HCT116 (cell line): Measurements from ENCODE around the gene FBXL7. TPM values are rescaled to one million over a fixed set of nuclear protein-coding genes. Genes with fewer than 3 reads are reported as not detected.

Experiments used
- ATAC-seq: fragments of 200-7000 bp; cut with Tn5 transposase; 2 replicates; pipeline ENCODE4 v1.9.1; 2020; ENCODE audit warnings: mild to moderate bottlenecking, moderate library complexity
- BruUV-seq: library from RNA; stranded (reverse); fragments of 400-500 nt; replicated peaks from 2 replicates; lab custom pipeline; 2021; lab: Mats Ljungman, UMichigan
- CTCF ChIA-PET: fragments of 300-600 bp; sonication (Branson Sonifier 250); formaldehyde crosslinking; loops from one replicate; lab custom pipeline; 2021; ENCODE audit warnings: antibody characterized with exemption; lab: Charles Lee
- POLR2A ChIA-PET: fragments of 300-600, 350-600 bp; sonication (Branson Sonifier 250); formaldehyde crosslinking; loops from one replicate; lab custom pipeline; 2021; ENCODE audit warnings: antibody characterized with exemption; lab: Charles Lee
- RAD21 ChIA-PET, 2 experiments: fragments of 300-600 bp; sonication (Branson Sonifier 250); formaldehyde crosslinking; loops; one replicate each; lab custom pipeline; 2023; ENCODE audit warnings: low total read pairs in 2 of 2; ENCODE audit not compliant: uncharacterized antibody in 2 of 2, unreplicated experiment in 2 of 2, low non-redundant PET in 1 of 2; lab: Charles Lee
- DNase-seq: peaks from one replicate; pipeline ENCODE4 v3.0.0-alpha.2; 2010; ENCODE audit warnings: low read depth, low spot score
- H2AFZ ChIP-seq: fragments of 200-600 bp; shearing (Covaris generic), sonication (generic); 2 replicates; pipeline ENCODE4 v1.6.1; 2017; ENCODE audit warnings: low read depth, mixed run types, mixed read lengths, antibody characterized with exemption, low read length; ENCODE audit not compliant: poor library complexity, severe bottlenecking
- H3K27ac ChIP-seq: 2 replicates; pipeline ENCODE4 v1.5.1; 2012; ENCODE audit warnings: low read depth, low read length
- H3K27me3 ChIP-seq: fragments of 200-600 bp; sonication (generic); 2 replicates; pipeline ENCODE4 v1.6.1; 2016; ENCODE audit warnings: mixed run types, low read length, mixed read lengths; ENCODE audit not compliant: insufficient read depth
- H3K36me3 ChIP-seq, 2 experiments: fragments of 200-500 bp in 1 of 2; fragments of 200-600 bp in 1 of 2; sonication (Bioruptor generic) in 1 of 2; sonication (generic) in 1 of 2; 2 replicates each; pipeline versions ENCODE4 v1.5.1 to v1.6.1; 2014 to 2016; ENCODE audit warnings: low read length in 2 of 2, inconsistent platforms in 1 of 2, mixed read lengths in 1 of 2, mixed run types in 1 of 2; ENCODE audit not compliant: insufficient read depth in 2 of 2, control insufficient read depth in 1 of 2
- H3K4me1 ChIP-seq, 2 experiments: fragments of 200-600 bp in 1 of 2; sonication (generic) in 1 of 2; 2 replicates each; pipeline versions ENCODE4 v1.5.1 to v1.6.1; 2012 to 2017; ENCODE audit warnings: low read length in 2 of 2, inconsistent platforms in 1 of 2, mild to moderate bottlenecking in 1 of 2, mixed read lengths in 1 of 2, mixed run types in 1 of 2, moderate library complexity in 1 of 2; ENCODE audit not compliant: insufficient read depth in 2 of 2, control insufficient read depth in 1 of 2
- H3K4me2 ChIP-seq: fragments of 200-600 bp; sonication (generic); 2 replicates; pipeline ENCODE4 v1.6.1; 2017; ENCODE audit warnings: mixed run types, low read length, mixed read lengths
- H3K4me3 ChIP-seq, 2 experiments: fragments of 200-600 bp in 1 of 2; sonication (generic) in 1 of 2; replicated peaks in 1 of 2; 2 replicates each; pipeline ENCODE4 v1.5.1; 2011 to 2016; ENCODE audit warnings: low read length in 2 of 2, control low read depth in 1 of 2, low read depth in 1 of 2, mild to moderate bottlenecking in 1 of 2, mixed read lengths in 1 of 2, mixed run types in 1 of 2
- H3K79me2 ChIP-seq: fragments of 200-600 bp; sonication (generic); 2 replicates; pipeline ENCODE4 v1.6.1; 2017; ENCODE audit warnings: mild to moderate bottlenecking, mixed run types, low read length, moderate library complexity, mixed read lengths; ENCODE audit not compliant: insufficient read depth
- H3K9ac ChIP-seq: fragments of 200-600 bp; sonication (generic); 2 replicates; pipeline ENCODE4 v1.6.1; 2016; ENCODE audit warnings: low read length, mixed read lengths
- H3K9me2 ChIP-seq: fragments of 200-600 bp; sonication (generic), shearing (Covaris generic); 2 replicates; pipeline ENCODE4 v1.6.1; 2017; ENCODE audit warnings: mixed run types, mild to moderate bottlenecking, moderate library complexity; ENCODE audit not compliant: insufficient read depth
- H3K9me3 ChIP-seq, 2 experiments: fragments of 200-500 bp in 1 of 2; fragments of 200-600 bp in 1 of 2; sonication (Bioruptor generic) in 1 of 2; sonication (generic) in 1 of 2; 2 replicates each; pipeline ENCODE4 v1.6.1; 2014 to 2017; ENCODE audit warnings: low read length in 2 of 2, mixed read lengths in 2 of 2, inconsistent platforms in 1 of 2, low read depth in 1 of 2, mild to moderate bottlenecking in 1 of 2, mixed run types in 1 of 2, moderate library complexity in 1 of 2; ENCODE audit not compliant: control insufficient read depth in 1 of 2, insufficient read depth in 1 of 2
- H4K20me1 ChIP-seq: fragments of 200-600 bp; sonication (generic), shearing (Covaris generic); 2 replicates; pipeline ENCODE4 v1.6.1; 2017; ENCODE audit warnings: mixed run types, mild to moderate bottlenecking, moderate library complexity; ENCODE audit not compliant: insufficient read depth
- CBX3 ChIP-seq: IDR thresholded peaks from 2 replicates; pipeline ENCODE4 v1.6.1; 2012; ENCODE audit warnings: low read depth
- EGR1 ChIP-seq: IDR thresholded peaks from 2 replicates; pipeline ENCODE4 v1.6.1; 2012; ENCODE audit warnings: low read depth
- EZH2 ChIP-seq: fragments of 200-600 bp; sonication (generic); IDR thresholded peaks from 2 replicates; pipeline ENCODE4 v1.6.1; 2017; ENCODE audit warnings: antibody characterized with exemption, mixed run types
- EZH2phosphoT487 ChIP-seq: fragments of 200-600 bp; IDR thresholded peaks from 2 replicates; pipeline ENCODE4 v1.6.1; 2018; ENCODE audit warnings: antibody characterized with exemption, borderline replicate concordance
- FOSL1 ChIP-seq: IDR thresholded peaks from 2 replicates; pipeline ENCODE4 v1.6.1; 2012; ENCODE audit warnings: low read depth
- JUND ChIP-seq: IDR thresholded peaks from 2 replicates; pipeline ENCODE4 v1.6.1; 2012
- SIN3A ChIP-seq: IDR thresholded peaks from 2 replicates; pipeline ENCODE4 v1.6.1; 2012; ENCODE audit warnings: low read depth
- SRF ChIP-seq: IDR thresholded peaks from 2 replicates; pipeline ENCODE4 v1.6.1; 2012; ENCODE audit warnings: low read depth
- TCF7L2 ChIP-seq: IDR thresholded peaks from 2 replicates; pipeline ENCODE4 v1.7.0; 2011; ENCODE audit warnings: borderline replicate concordance, inconsistent platforms; ENCODE audit not compliant: insufficient read depth, insufficient read length; ENCODE audit errors: extremely low read depth
- ZNF274 ChIP-seq: fragments of 200-500 bp; sonication (Bioruptor generic); IDR thresholded peaks from 2 replicates; pipeline ENCODE4 v1.6.1; 2014; ENCODE audit warnings: mild to moderate bottlenecking, low read depth, low read length, inconsistent platforms
- intact Hi-C: fragments of 100-400 bp; cut with micrococcal nuclease; formaldehyde crosslinking; loops from 2 replicates; pipeline ENCODE4 v1.10.0; 2022
- total RNA-seq: library from RNA; stranded (reverse); gene quantifications from one replicate; pipeline ENCODE4 v1.2.1, GENCODE V29; 2021; ENCODE audit not compliant: unreplicated experiment
- TF ChIP-seq, protein P1 (sequence below): IDR thresholded peaks from 2 replicates; pipeline ENCODE4 v1.6.1; 2011; ENCODE audit warnings: mild to moderate bottlenecking, low read length, moderate library complexity; ENCODE audit not compliant: insufficient replicate concordance; ENCODE audit errors: extremely low read depth

FBXL7 gene
- total RNA-seq, 1 experiment from 2014 or later = 0.05 TPM

DNA sequence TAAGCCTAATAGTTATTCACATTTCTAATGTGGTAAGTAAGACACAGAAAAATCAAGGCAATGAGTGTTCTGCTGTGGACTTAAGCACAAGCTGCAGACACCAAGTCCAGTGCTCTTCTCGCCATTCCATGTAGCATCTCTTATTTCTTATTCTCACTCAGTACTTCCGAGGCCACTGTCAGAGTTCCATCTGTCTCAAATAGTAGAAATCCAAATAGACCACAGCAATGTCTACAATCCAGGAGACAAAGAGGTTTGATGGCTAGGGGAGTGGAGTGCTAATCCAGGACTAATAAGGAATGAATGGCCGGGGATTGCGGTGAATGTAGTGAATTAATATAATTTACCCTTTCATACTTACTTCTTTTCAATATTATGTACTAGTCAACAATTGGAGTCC lies 147.3 kb downstream of the FBXL7 start (continued):
- TF ChIP-seq, protein P1, sequence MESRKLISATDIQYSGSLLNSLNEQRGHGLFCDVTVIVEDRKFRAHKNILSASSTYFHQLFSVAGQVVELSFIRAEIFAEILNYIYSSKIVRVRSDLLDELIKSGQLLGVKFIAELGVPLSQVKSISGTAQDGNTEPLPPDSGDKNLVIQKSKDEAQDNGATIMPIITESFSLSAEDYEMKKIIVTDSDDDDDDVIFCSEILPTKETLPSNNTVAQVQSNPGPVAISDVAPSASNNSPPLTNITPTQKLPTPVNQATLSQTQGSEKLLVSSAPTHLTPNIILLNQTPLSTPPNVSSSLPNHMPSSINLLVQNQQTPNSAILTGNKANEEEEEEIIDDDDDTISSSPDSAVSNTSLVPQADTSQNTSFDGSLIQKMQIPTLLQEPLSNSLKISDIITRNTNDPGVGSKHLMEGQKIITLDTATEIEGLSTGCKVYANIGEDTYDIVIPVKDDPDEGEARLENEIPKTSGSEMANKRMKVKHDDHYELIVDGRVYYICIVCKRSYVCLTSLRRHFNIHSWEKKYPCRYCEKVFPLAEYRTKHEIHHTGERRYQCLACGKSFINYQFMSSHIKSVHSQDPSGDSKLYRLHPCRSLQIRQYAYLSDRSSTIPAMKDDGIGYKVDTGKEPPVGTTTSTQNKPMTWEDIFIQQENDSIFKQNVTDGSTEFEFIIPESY = no peak
- no peak for TF ChIP-seq ZNF274
- no peak for TF ChIP-seq SIN3A
- no peak for TF ChIP-seq FOSL1

DNA sequence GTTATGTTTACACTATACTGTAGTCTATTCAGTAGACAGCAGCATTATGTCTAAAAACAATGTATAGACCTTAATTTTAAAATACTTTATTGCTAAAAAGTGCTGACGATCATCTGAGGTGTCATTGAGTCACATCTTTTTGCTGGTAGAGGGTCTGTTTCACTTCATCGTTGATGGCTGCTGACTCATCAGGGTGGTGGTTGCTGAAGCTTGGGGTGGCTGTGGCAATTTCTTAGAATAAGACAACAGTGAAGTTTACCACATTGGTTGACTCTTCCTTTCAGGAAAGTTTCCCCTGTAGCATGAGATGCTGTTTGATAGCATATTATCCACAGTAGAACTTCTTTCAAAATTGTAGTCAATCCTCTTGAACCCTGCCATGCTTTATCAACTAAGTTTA lies 150.3 kb downstream of the FBXL7 start:
- no peak overlapping the region for H3K4me3 ChIP-seq
- no peaks in the 10 kb centered on the region for H3K9me2 ChIP-seq
- no peaks in the 10 kb centered on the region for H3K36me3 ChIP-seq
- no TSS peak for BruUV-seq
- no peaks in the 10 kb centered on the region for H3K79me2 ChIP-seq
- no peaks in the 10 kb centered on the region for H4K20me1 ChIP-seq
- POLR2A ChIA-PET = no interaction called here
- intact Hi-C loops = no loop called here
- no peaks in the 10 kb centered on the region for H3K4me1 ChIP-seq
- CTCF ChIA-PET = no interaction called here
- no peak overlapping the region for H3K9ac ChIP-seq
- H3K4me2 ChIP-seq = no peak overlapping the region
- RAD21 ChIA-PET = no interaction called here
- no peak for ATAC-seq
- H3K9me3 ChIP-seq = peaks cover 0 to 17% of the 10 kb centered on the region in 2 experiments; a peak in 3 of 4 replicates
- TF ChIP-seq TCF7L2 (no peak), EZH2 (no peak), JUND (no peak), CBX3 (no peak), EZH2phosphoT487 (no peak), SRF (no peak), EGR1 (no peak)
- no peak overlapping the region for H3K27ac ChIP-seq
- DNase-seq = no peak
- no peaks in the 10 kb centered on the region for H3K27me3 ChIP-seq
- no peak overlapping the region for H2AFZ ChIP-seq
